ENCODE measurements around the gene DOCK8. TPM values are rescaled to one million over a fixed set of nuclear protein-coding genes. Genes with fewer than 3 reads are reported as not detected.

Gene DOCK8
- total and polyA plus RNA-seq, 2 of the 13 experiments (the other 11 are each of a cell fraction or from before 2014, with no cell fraction given), result 0.28 to 0.38 TPM

- no peak overlapping the region for H3K4me2 ChIP-seq (ENCODE audit: low read depth, low read length)
- H3K79me2 ChIP-seq (ENCODE audit: insufficient read depth, low read length), result no peaks in the 10 kb centered on the region
- in situ Hi-C loops (cut with HindIII; ENCODE audit: extremely low pct_ligation_motif_present, low pct_unique_long_range_greater_than_20kb), result no loop called here
- no peaks in the 10 kb centered on the region for H3K36me3 ChIP-seq (replicated peaks in 1 of 2; ENCODE audit: control insufficient read depth in 1 of 2, insufficient read depth in 2 of 2, low read length in 2 of 2)
- no peak overlapping the region for H3K27ac ChIP-seq (ENCODE audit: extremely low read length, insufficient read depth, low read length)
- H2AFZ ChIP-seq (ENCODE audit: low read length), result no peak overlapping the region
- ChIA-PET CTCF (ENCODE audit: low intra/inter-chr PET ratio, low total read pairs) (no interaction called here), POLR2A (no interaction called here)
- H3K9ac ChIP-seq (ENCODE audit: insufficient read depth, low read depth, low read length), result no peak overlapping the region
- ATAC-seq (no peak), FAIRE-seq (no peak), DNase-seq (ENCODE audit: low spot score) (no peak)
- H3K27me3 ChIP-seq (ENCODE audit: control insufficient read depth in 1 of 2, insufficient read depth in 2 of 2, low read length in 2 of 2), result peaks cover 4 to 34% of the 10 kb centered on the region in 2 experiments; a peak in 3 of 5 replicates
- peaks cover 4% of the 10 kb centered on the region; the same call in 1 of the 2 replicates for H4K20me1 ChIP-seq (ENCODE audit: insufficient read depth, low read length)
- 73% methylated on average over 5 of the region's 5 CpGs for WGBS (ENCODE audit: low lambda C conversion rate)
- BruUV-seq (replicated peaks), result TSS peak; percentile 44
- no peaks in the 10 kb centered on the region for H3K9me3 ChIP-seq (ENCODE audit: low read length)
- intact Hi-C loops (cut with micrococcal nuclease; ENCODE audit: unreplicated experiment), result no loop called here
- H3K4me1 ChIP-seq (ENCODE audit: insufficient read depth, low read length), result peaks cover 14% of the 10 kb centered on the region
- no peak overlapping the region for H3K4me3 ChIP-seq (replicated peaks in 1 of 3; ENCODE audit: insufficient read depth in 1 of 3, low read depth in 2 of 3, low read length in 3 of 3)
- TF ChIP-seq, protein P1, sequence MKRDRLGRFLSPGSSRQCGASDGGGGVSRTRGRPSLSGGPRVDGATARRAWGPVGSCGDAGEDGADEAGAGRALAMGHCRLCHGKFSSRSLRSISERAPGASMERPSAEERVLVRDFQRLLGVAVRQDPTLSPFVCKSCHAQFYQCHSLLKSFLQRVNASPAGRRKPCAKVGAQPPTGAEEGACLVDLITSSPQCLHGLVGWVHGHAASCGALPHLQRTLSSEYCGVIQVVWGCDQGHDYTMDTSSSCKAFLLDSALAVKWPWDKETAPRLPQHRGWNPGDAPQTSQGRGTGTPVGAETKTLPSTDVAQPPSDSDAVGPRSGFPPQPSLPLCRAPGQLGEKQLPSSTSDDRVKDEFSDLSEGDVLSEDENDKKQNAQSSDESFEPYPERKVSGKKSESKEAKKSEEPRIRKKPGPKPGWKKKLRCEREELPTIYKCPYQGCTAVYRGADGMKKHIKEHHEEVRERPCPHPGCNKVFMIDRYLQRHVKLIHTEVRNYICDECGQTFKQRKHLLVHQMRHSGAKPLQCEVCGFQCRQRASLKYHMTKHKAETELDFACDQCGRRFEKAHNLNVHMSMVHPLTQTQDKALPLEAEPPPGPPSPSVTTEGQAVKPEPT (CRISPR knock-in tag; IDR thresholded peaks at IDR 0.05; ENCODE audit: low read depth), result no peak
- TF ChIP-seq SNAPC4 (CRISPR knock-in tag; IDR thresholded peaks at IDR 0.05), result no peak
- no peak for TF ChIP-seq RXRA (CRISPR knock-in tag; IDR thresholded peaks at IDR 0.05)
- TF ChIP-seq BORCS8-MEF2B (CRISPR knock-in tag; IDR thresholded peaks at IDR 0.05), result no peak
- TF ChIP-seq TEAD3 (CRISPR knock-in tag; optimal IDR thresholded peaks at IDR 0.05; ENCODE audit: borderline replicate concordance), result no peak
- TF ChIP-seq, protein P2, sequence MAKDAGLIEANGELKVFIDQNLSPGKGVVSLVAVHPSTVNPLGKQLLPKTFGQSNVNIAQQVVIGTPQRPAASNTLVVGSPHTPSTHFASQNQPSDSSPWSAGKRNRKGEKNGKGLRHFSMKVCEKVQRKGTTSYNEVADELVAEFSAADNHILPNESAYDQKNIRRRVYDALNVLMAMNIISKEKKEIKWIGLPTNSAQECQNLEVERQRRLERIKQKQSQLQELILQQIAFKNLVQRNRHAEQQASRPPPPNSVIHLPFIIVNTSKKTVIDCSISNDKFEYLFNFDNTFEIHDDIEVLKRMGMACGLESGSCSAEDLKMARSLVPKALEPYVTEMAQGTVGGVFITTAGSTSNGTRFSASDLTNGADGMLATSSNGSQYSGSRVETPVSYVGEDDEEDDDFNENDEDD (CRISPR knock-in tag; IDR thresholded peaks at IDR 0.05; ENCODE audit: borderline replicate concordance), result no peak
- TF ChIP-seq HIVEP1 (CRISPR knock-in tag; IDR thresholded peaks at IDR 0.05), result no peak
- no peak for TF ChIP-seq ZBTB10 (CRISPR knock-in tag; IDR thresholded peaks at IDR 0.05; ENCODE audit: borderline replicate concordance)
- TF ChIP-seq, protein P3, sequence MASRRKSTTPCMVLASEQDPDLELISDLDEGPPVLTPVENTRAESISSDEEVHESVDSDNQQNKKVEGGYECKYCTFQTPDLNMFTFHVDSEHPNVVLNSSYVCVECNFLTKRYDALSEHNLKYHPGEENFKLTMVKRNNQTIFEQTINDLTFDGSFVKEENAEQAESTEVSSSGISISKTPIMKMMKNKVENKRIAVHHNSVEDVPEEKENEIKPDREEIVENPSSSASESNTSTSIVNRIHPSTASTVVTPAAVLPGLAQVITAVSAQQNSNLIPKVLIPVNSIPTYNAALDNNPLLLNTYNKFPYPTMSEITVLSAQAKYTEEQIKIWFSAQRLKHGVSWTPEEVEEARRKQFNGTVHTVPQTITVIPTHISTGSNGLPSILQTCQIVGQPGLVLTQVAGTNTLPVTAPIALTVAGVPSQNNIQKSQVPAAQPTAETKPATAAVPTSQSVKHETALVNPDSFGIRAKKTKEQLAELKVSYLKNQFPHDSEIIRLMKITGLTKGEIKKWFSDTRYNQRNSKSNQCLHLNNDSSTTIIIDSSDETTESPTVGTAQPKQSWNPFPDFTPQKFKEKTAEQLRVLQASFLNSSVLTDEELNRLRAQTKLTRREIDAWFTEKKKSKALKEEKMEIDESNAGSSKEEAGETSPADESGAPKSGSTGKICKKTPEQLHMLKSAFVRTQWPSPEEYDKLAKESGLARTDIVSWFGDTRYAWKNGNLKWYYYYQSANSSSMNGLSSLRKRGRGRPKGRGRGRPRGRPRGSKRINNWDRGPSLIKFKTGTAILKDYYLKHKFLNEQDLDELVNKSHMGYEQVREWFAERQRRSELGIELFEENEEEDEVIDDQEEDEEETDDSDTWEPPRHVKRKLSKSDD (CRISPR knock-in tag; IDR thresholded peaks at IDR 0.05; ENCODE audit: low read depth), result no peak
- TF ChIP-seq FOXA1 (IDR thresholded peaks at IDR 0.05), result no peak
- no peak for TF ChIP-seq FOXA1 (CRISPR knock-in tag; IDR thresholded peaks at IDR 0.05)
- TF ChIP-seq ZNF556 (CRISPR knock-in tag; IDR thresholded peaks at IDR 0.05; ENCODE audit: borderline replicate concordance), result no peak
These were observed 291.0 kb downstream of the DOCK8 start for GRCh38 chr9:505741-506059.
